GM12878 (cell line): ENCODE data around the gene TMTC1.

Source experiments
- FOS ChIP-seq: IDR thresholded peaks from 3 replicates; pipeline ENCODE4 v1.6.1; 2011; ENCODE audit warnings: borderline replicate concordance; ENCODE audit not compliant: insufficient read length; ENCODE audit errors: extremely low read depth
- FOXM1 ChIP-seq: IDR thresholded peaks from 2 replicates; pipeline ENCODE4 v1.6.1; 2012; ENCODE audit warnings: low read depth, mild to moderate bottlenecking, inconsistent platforms, low read length, moderate library complexity
- IKZF1 ChIP-seq: fragments of 450-650 bp; conservative IDR thresholded peaks from 2 replicates; pipeline ENCODE4 v1.6.1; 2017; ENCODE audit warnings: antibody characterized with exemption, mild to moderate bottlenecking
- MTA3 ChIP-seq: IDR thresholded peaks from 2 replicates; pipeline ENCODE4 v1.6.1; 2012; ENCODE audit warnings: low read length, inconsistent platforms, borderline replicate concordance
- PML ChIP-seq: IDR thresholded peaks from 2 replicates; pipeline ENCODE4 v1.6.1; 2012; ENCODE audit warnings: low read length, inconsistent platforms
- TF ChIP-seq, protein P1 (sequence below), 3 experiments: IDR thresholded peaks in 2 of 3; conservative IDR thresholded peaks in 1 of 3; 2 replicates each; pipeline ENCODE4 v1.5.1; 2011; ENCODE audit warnings: low read depth in 3 of 3, low read length in 3 of 3, mild to moderate bottlenecking in 3 of 3, control low read depth in 2 of 3, moderate library complexity in 2 of 3, inconsistent platforms in 1 of 3, mixed read lengths in 1 of 3; ENCODE audit not compliant: control insufficient read depth in 2 of 3, insufficient read depth in 1 of 3; ENCODE audit errors: extremely low read depth in 1 of 3

DNA sequence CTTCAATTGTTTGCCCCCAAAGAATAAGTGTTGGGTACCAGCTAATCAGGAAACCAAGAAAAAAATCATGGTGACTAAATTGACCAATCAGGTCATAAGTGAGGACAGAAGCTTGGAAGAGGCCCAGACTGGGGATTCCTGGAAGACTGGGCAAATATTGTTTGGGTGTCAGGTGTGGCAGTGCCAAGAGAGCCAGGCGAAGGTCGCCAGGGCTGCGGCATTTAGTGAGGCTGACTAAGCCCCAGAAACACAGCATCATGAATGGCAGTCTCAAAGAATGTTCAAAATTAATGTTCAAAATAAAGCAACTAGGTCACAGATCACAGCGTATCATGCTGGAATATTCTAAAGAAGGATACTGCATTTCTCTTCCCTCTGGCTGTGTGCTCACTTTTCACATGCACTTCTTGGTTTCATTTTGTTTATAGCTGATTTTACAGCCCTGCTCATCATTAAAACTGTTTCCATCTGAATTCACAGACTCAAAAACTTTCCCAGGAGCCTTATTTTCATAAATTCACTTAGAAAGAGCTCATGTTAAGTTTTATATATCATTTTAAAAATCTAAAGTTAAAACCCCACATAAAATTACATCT, 201.0 kb downstream of the TMTC1 start:
- TF ChIP-seq IKZF1: no peak
- no peak for TF ChIP-seq PML
- TF ChIP-seq, protein P1, sequence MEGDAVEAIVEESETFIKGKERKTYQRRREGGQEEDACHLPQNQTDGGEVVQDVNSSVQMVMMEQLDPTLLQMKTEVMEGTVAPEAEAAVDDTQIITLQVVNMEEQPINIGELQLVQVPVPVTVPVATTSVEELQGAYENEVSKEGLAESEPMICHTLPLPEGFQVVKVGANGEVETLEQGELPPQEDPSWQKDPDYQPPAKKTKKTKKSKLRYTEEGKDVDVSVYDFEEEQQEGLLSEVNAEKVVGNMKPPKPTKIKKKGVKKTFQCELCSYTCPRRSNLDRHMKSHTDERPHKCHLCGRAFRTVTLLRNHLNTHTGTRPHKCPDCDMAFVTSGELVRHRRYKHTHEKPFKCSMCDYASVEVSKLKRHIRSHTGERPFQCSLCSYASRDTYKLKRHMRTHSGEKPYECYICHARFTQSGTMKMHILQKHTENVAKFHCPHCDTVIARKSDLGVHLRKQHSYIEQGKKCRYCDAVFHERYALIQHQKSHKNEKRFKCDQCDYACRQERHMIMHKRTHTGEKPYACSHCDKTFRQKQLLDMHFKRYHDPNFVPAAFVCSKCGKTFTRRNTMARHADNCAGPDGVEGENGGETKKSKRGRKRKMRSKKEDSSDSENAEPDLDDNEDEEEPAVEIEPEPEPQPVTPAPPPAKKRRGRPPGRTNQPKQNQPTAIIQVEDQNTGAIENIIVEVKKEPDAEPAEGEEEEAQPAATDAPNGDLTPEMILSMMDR (IDR thresholded peaks at IDR 0.05 in 2 of 3, conservative IDR thresholded peaks at IDR 0.05 in 1 of 3; ENCODE audit: control insufficient read depth in 2 of 3, extremely low read depth in 1 of 3, insufficient read depth in 1 of 3, low read depth in 3 of 3, low read length in 3 of 3): no peak
- TF ChIP-seq FOS: no peak
- no peak for TF ChIP-seq FOXM1
- no peak for TF ChIP-seq MTA3
